SU-DHL-6 (cell line): ENCODE data around the gene ARVCF.

Experiments
- H2AFZ ChIP-seq: fragments of 200-600 bp; sonication (generic); 2 replicates; pipeline ENCODE4 v1.6.1; 2014; ENCODE audit warnings: low read depth, mild to moderate bottlenecking, moderate library complexity, mixed read lengths, antibody characterized with exemption, low read length; ENCODE audit not compliant: severe bottlenecking
- H3F3A ChIP-seq: fragments of 200-600 bp; shearing (Covaris generic); 2 replicates; pipeline ENCODE4 v1.6.0; 2016; ENCODE audit warnings: antibody characterized with exemption, mild to moderate bottlenecking; ENCODE audit not compliant: insufficient read depth
- H3K27ac ChIP-seq: fragments of 200-600 bp; sonication (generic); 2 replicates; pipeline ENCODE4 v1.5.1; 2016; ENCODE audit warnings: low read depth, mild to moderate bottlenecking, low read length, moderate library complexity, mixed read lengths
- H3K27me3 ChIP-seq: fragments of 200-600 bp; sonication (generic), shearing (Covaris generic); 2 replicates; pipeline ENCODE4 v1.6.0; 2014; ENCODE audit warnings: mild to moderate bottlenecking, low read length
- H3K36me3 ChIP-seq: fragments of 200-600 bp; sonication (generic); 2 replicates; pipeline ENCODE4 v1.6.1; 2014; ENCODE audit warnings: mild to moderate bottlenecking, low read length, mixed read lengths
- H3K4me2 ChIP-seq: fragments of 300-600, 200-600 bp; shearing (Covaris generic), sonication (generic); 2 replicates; pipeline ENCODE4 v1.6.0; 2014; ENCODE audit warnings: low read length, low read depth, mild to moderate bottlenecking; ENCODE audit not compliant: poor library complexity, severe bottlenecking
- H3K4me3 ChIP-seq: fragments of 200-600 bp; sonication (generic); 2 replicates; pipeline ENCODE4 v1.5.1; 2014; ENCODE audit warnings: antibody characterized with exemption, low read length, mild to moderate bottlenecking, mixed read lengths; ENCODE audit not compliant: insufficient read depth, poor library complexity, severe bottlenecking
- H3K79me2 ChIP-seq: fragments of 200-600 bp; sonication (generic); 2 replicates; pipeline ENCODE4 v1.6.1; 2014; ENCODE audit warnings: mild to moderate bottlenecking, low read length, moderate library complexity; ENCODE audit not compliant: insufficient read depth
- H3K9ac ChIP-seq: fragments of 200-600 bp; sonication (generic); 2 replicates; pipeline ENCODE4 v1.7.0; 2014; ENCODE audit warnings: mild to moderate bottlenecking, low read length
- H3K9me2 ChIP-seq: fragments of 200-600 bp; sonication (generic); replicated peaks from 2 replicates; pipeline ENCODE4 v1.6.1; 2014; ENCODE audit warnings: low read length; ENCODE audit not compliant: insufficient read depth
- H3K9me3 ChIP-seq: fragments of 200-600 bp; sonication (generic); 2 replicates; pipeline ENCODE4 v1.6.1; 2014; ENCODE audit warnings: low read length, mixed read lengths; ENCODE audit not compliant: insufficient read depth
- H4K20me1 ChIP-seq: fragments of 200-600 bp; sonication (generic); 2 replicates; pipeline ENCODE4 v1.6.1; 2014; ENCODE audit warnings: low read depth, mild to moderate bottlenecking, antibody characterized with exemption, low read length, moderate library complexity, mixed read lengths
- EZH2phosphoT487 ChIP-seq: fragments of 200-600 bp; sonication (generic), shearing (Covaris generic); conservative IDR thresholded peaks from 2 replicates; pipeline ENCODE4 v1.6.1; 2018; ENCODE audit warnings: mild to moderate bottlenecking, antibody characterized with exemption, low read length, moderate library complexity, mixed read lengths
- TF ChIP-seq, protein P1 (sequence below): fragments of 200-600 bp; sonication (generic); IDR thresholded peaks from one replicate; pipeline ENCODE4 v1.5.1; 2017; ENCODE audit warnings: antibody characterized with exemption, mild to moderate bottlenecking, low read length, moderate library complexity; ENCODE audit not compliant: insufficient read depth, poor library complexity, severe bottlenecking

ARVCF gene

DNA sequence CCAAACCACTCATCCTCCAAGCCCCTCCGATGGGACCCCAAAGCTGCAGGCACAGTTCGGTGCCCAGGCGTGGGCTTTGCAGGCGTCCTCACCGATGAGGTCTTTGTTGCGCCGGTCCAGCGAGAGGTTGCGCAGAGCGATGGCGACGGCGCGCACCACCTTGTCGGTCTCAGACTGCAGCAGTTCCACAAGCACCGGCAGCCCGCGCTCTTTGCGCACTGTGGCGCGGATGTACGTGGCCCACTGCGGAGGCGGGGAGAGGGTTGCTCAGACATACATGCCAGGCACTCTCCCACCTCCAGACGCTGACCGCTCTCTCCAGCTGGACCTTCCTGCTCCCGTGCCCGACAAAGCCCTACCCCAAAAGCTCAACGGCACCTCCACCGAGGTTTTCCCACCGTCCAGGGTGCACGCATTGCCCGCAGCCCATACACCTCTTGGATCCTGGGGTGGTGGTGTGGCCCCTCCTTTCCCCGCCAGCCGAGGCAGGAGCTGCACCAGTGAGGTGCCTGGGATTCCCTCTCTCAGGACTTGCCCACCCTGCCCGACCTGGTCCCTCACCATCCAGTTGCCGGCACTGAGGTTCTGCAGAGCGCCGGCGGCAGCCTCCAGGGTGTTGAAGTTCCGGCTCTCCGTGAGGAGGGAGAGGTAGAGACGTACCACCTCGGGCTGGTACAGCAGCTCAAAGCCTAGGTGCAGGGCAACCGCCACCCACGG is 42.9 kb downstream of the ARVCF start:
- H2AFZ ChIP-seq: no peak overlapping the region
- no peaks in the 10 kb centered on the region for H3K36me3 ChIP-seq
- H3K27me3 ChIP-seq: no peaks in the 10 kb centered on the region
- no peaks in the 10 kb centered on the region for H3K79me2 ChIP-seq
- H3K9me2 ChIP-seq: no peaks in the 10 kb centered on the region
- no peak overlapping the region for H3K4me2 ChIP-seq
- TF ChIP-seq, protein P1, sequence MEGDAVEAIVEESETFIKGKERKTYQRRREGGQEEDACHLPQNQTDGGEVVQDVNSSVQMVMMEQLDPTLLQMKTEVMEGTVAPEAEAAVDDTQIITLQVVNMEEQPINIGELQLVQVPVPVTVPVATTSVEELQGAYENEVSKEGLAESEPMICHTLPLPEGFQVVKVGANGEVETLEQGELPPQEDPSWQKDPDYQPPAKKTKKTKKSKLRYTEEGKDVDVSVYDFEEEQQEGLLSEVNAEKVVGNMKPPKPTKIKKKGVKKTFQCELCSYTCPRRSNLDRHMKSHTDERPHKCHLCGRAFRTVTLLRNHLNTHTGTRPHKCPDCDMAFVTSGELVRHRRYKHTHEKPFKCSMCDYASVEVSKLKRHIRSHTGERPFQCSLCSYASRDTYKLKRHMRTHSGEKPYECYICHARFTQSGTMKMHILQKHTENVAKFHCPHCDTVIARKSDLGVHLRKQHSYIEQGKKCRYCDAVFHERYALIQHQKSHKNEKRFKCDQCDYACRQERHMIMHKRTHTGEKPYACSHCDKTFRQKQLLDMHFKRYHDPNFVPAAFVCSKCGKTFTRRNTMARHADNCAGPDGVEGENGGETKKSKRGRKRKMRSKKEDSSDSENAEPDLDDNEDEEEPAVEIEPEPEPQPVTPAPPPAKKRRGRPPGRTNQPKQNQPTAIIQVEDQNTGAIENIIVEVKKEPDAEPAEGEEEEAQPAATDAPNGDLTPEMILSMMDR: no peak
- no peak for TF ChIP-seq EZH2phosphoT487
- no peak overlapping the region for H3K27ac ChIP-seq
- no peaks in the 10 kb centered on the region for H4K20me1 ChIP-seq
- no peaks in the 10 kb centered on the region for H3K9me3 ChIP-seq
- no peak overlapping the region for H3K9ac ChIP-seq
- no peak overlapping the region for H3K4me3 ChIP-seq
- no peaks in the 10 kb centered on the region for H3F3A ChIP-seq

DNA sequence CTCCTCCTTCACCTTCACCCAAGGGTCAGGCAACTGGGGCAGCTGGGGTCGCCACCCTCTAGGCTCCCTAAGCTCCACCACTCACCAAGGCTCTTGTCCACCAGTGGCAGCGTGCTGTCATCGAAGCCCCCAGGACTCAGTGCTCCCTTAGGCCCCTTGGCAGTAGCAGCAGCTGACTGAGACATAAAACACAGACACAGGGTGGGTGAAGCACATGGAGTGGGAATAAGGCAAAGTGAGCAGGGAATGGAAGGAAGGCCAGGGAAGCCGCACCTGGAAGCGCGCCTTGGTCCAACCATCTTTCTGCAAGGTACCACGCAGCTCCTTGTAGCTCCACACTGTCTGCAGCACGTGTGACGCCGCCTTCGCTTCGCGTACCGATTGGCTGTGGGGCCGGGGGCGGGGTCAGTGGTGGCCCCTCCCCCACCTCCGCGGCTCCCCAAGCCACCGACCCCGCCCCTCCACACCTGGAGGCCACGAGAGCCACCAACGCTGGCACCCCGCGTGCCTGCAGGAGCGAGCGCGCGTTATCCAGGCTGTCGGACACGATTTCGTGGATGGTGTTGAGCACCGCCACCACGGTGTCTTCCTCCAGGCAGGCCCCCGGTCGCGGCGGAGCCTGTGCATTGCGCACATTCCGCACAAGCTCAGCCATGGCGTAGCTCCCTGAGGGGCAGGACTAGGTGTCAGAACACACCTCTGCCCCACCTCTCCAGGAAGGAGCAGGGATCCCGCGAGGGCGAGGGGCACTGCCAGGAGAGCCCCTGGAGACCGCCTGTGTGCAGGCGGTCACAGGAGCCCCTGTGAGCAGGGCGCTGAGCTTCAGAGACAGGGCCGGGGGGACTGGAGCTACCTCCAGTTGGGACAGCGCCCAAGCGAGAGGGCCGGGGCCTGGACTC is 43.7 kb downstream of the ARVCF start:
- no peaks in the 10 kb centered on the region for H3K9me3 ChIP-seq
- H2AFZ ChIP-seq: no peak overlapping the region
- H3K9ac ChIP-seq: no peak overlapping the region
- H3K79me2 ChIP-seq: no peaks in the 10 kb centered on the region
- H3K27me3 ChIP-seq: no peaks in the 10 kb centered on the region
- H3F3A ChIP-seq: no peaks in the 10 kb centered on the region
- TF ChIP-seq EZH2phosphoT487: no peak
- TF ChIP-seq, protein P1: no peak
- no peaks in the 10 kb centered on the region for H3K36me3 ChIP-seq
- H4K20me1 ChIP-seq: no peaks in the 10 kb centered on the region
- no peak overlapping the region for H3K4me3 ChIP-seq
- H3K4me2 ChIP-seq: no peak overlapping the region
- no peak overlapping the region for H3K27ac ChIP-seq
- H3K9me2 ChIP-seq: no peaks in the 10 kb centered on the region

DNA sequence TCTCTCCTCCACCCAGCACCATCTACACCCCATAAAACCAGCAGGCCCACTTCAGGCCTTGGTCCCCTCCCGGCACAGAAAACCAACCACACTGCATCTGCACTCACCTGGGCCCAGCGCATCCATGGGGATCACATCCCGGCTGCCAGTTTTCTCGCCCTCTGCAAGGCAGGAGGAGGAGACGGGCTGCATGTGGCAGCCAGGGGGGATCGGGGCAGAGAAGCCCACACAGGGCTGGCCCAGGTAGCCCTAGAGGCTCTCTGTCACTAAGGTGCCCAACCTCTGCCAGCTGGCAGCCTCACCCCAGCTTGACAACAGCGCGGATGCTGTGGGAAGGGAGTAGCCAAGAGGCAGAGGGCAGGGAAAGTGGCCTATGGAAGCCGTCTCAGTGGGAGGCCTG is 44.4 kb downstream of the ARVCF start:
- Histone ChIP-seq H3K27ac (no peak overlapping the region), H3K79me2 (no peaks in the 10 kb centered on the region), H3K4me3 (no peak overlapping the region), H3K9me2 (no peaks in the 10 kb centered on the region), H3K36me3 (no peaks in the 10 kb centered on the region), H3K27me3 (no peaks in the 10 kb centered on the region), H3F3A (no peaks in the 10 kb centered on the region), H2AFZ (no peak overlapping the region), H3K9me3 (no peaks in the 10 kb centered on the region), H3K9ac (no peak overlapping the region), H4K20me1 (no peaks in the 10 kb centered on the region), H3K4me2 (no peak overlapping the region)
- TF ChIP-seq, protein P1: no peak
- TF ChIP-seq EZH2phosphoT487: no peak
